Stromal cell of bone marrow (primary cell): ENCODE results near the gene FKBP9.
"Not testable (repeated sequence)": the region's sequence is repeated elsewhere in the genome, so short reads cannot be mapped to it uniquely, and the experiment has no call there.

Experiments
- DNase-seq: peaks from one replicate; pipeline ENCODE4 v3.0.0-alpha.2; 2012; ENCODE audit warnings: low read depth

Gene FKBP9

GRCh38 chr7:32948202-32948601 is 9.0 kb upstream of the FKBP9 start:
- DNase-seq, result no peak

- DNase-seq, result no peak
These were observed 4.4 kb upstream of the FKBP9 start for GRCh38 chr7:32952876-32953275.

- peak; percentile 58 for DNase-seq
These were observed 1.1 kb downstream of the FKBP9 start for GRCh38 chr7:32958046-32959025.

- not testable (repeated sequence) for DNase-seq
These were observed 6.7 kb downstream of the FKBP9 start for GRCh38 chr7:32963880-32964301.

GRCh38 chr7:32964461-32965159 is 7.4 kb downstream of the FKBP9 start:
- DNase-seq, result not testable (repeated sequence)

GRCh38 chr7:32966489-32967267 is 9.4 kb downstream of the FKBP9 start:
- DNase-seq, result not testable (repeated sequence)

- not testable (repeated sequence) for DNase-seq
These were observed 10.0 kb downstream of the FKBP9 start for GRCh38 chr7:32967268-32967582.

GRCh38 chr7:32971967-32972366 is 14.7 kb downstream of the FKBP9 start:
- DNase-seq, result not testable (repeated sequence)

- DNase-seq, result not testable (repeated sequence)
These were observed 19.9 kb downstream of the FKBP9 start for GRCh38 chr7:32977159-32977558.

- not testable (repeated sequence) for DNase-seq
These were observed 22.0 kb downstream of the FKBP9 start for GRCh38 chr7:32979246-32979645.

GRCh38 chr7:32979902-32980301 is 22.7 kb downstream of the FKBP9 start:
- DNase-seq, result not testable (repeated sequence)

GRCh38 chr7:32988148-32988547 is 30.9 kb downstream of the FKBP9 start:
- DNase-seq, result not testable (repeated sequence)

GRCh38 chr7:32991068-32991585 is 33.9 kb downstream of the FKBP9 start:
- DNase-seq, result peak; percentile 62

- DNase-seq, result not testable (repeated sequence)
These were observed 34.9 kb downstream of the FKBP9 start for GRCh38 chr7:32991975-32992700.

GRCh38 chr7:32992750-32993149 is 35.5 kb downstream of the FKBP9 start:
- not testable (repeated sequence) for DNase-seq

GRCh38 chr7:32997956-32998355 is 40.7 kb downstream of the FKBP9 start:
- not testable (repeated sequence) for DNase-seq

GRCh38 chr7:32998361-32999171 is 41.3 kb downstream of the FKBP9 start:
- not testable (repeated sequence) for DNase-seq

GRCh38 chr7:32999380-32999779 is 42.1 kb downstream of the FKBP9 start:
- DNase-seq, result not testable (repeated sequence)

- DNase-seq, result not testable (repeated sequence)
These were observed 45.9 kb downstream of the FKBP9 start for GRCh38 chr7:33003111-33003510.

- not testable (repeated sequence) for DNase-seq
These were observed 46.9 kb downstream of the FKBP9 start for GRCh38 chr7:33004104-33004616.
